Inflammatory macrophage treated with lipopolysaccharide for 4 hours (primary cell): ENCODE results near the gene TBC1D3L.
"Not testable (repeated sequence)": the region's sequence is repeated elsewhere in the genome, so short reads cannot be mapped to it uniquely, and the experiment has no call there.

ENCODE experiments used
- DNase-seq: peaks from one replicate; pipeline ENCODE4 v3.0.0-alpha.2; 2020

TBC1D3L gene

GRCh38 chr17:37988960-37989359 is at the start of gene TBC1D3L:
Gene TBC1D3L (minus strand): TSS chr17:37989060. CDS start chr17:37987520, 1,540 bp downstream.
- not testable (repeated sequence) for DNase-seq

GRCh38 chr17:38003676-38004075 is 14.8 kb upstream of the TBC1D3L start, which contains the start of gene TBC1D3D:
Gene TBC1D3D (plus strand): TSS chr17:38003976. CDS start chr17:38005561, 1,585 bp downstream.
- not testable (repeated sequence) for DNase-seq
